GM18505 (cell line): Measurements from ENCODE around the gene LRRC17.

ENCODE experiments used
- ATAC-seq: cut with Tn5 transposase; IDR thresholded peaks from one replicate; pipeline ENCODE4 v1.9.1; 2021; ENCODE audit not compliant: unreplicated experiment
- POLR2A ChIP-seq: IDR thresholded peaks from 4 replicates; pipeline ENCODE4 v1.6.1; 2011; ENCODE audit warnings: borderline replicate concordance; ENCODE audit not compliant: insufficient read depth, insufficient read length; ENCODE audit errors: extremely low read depth

The LRRC17 gene

DNA sequence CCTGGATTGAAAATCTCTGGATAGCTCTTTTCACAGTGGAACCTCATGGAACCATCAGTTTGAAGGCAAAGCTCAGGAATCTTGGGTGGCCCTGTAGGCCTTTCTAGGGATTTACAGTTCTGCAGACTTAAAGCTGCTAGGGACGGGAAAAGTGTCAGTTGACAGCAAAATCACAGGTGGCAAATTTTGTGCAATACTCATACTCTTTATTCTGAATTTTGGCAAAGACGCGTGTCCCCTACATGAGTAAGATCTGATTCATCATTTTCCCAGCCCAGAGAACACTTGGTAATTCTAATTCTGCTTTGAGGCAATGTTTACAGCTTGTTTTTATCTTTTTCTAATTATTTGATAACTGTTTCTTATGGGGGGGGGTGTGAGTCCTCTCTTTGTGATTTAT is 3.6 kb downstream of the LRRC17 start:
- no peak for ATAC-seq
- TF ChIP-seq POLR2A: no peak

DNA sequence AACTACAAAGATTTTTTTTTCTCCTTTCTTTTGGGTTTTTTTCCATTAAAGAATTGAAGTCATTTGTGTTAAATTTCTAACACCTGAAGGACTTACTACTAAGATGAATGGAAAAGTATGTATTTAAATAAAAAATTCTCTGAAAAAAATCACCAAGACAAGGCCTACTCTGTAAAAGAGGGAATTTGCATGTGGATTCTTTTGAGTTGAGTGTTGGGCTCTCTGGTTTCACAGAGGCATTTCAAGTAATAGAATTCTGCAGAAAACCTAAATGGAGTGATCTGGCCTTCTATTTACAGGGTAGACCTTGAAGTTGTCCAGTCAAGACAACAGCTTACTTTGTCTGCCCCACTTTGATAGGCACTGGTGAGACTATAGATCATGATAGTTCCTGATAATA is 4.1 kb downstream of the LRRC17 start:
- no peak for TF ChIP-seq POLR2A
- no peak for ATAC-seq

DNA sequence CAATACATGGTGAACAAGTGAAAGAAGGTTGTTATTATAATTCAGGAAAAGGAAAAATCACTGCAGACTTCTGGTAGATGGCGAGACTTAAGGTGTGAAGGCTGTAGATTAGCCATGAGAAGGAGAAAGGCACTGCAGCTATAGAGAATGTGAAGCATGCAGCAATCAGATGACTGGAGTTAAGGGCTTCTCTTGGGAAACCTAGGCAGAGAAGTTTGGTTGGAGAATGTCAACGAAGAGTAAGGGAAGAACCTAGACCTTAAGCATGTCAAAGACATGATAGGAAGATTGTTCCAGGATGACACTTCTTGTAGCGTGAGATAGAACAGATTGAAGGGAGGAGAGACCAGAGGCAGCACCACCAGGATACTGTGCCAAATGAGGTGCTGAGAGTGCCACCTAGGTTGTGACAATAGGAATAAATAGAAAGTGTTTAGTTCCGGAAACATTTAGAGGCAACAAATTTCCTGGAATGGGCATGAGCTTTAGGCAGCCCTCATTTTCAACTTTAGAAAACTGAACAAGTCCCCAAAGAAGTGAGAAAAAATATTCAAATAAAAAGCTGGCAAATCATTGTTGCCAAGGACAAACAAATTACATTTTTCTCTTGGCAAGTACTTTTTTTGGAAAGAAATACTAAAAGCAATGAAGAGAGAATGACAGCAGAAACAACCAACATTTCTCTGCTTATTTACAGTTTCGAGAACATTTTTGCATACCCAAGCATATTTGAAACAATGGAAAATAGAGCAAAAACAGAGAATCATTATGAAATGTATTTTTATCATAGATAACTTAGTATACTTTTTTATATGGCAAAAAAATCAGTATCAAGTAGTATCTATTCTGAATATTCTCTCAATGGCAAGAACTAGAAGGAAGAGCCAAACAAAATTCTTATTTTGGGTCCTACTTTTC is 4.9 kb downstream of the LRRC17 start:
- ATAC-seq: no peak
- no peak for TF ChIP-seq POLR2A

DNA sequence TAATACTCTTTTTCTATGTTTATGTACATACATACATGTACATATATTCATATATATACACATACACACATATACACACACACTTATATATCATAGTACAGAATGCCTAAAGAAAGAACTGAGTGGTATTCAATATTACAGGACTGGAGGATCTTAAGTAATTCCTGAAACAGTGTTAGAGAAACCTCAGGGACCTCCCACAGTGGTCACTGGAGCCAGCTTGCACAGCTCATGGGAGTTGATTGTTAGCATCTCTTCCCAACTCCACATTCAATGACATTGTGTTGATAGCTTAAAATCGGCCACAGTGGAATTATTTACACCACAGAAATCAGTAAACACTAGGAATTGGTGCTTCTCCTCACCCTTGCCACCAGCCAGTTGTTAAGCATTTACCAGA is 6.0 kb downstream of the LRRC17 start:
- no peak for ATAC-seq
- no peak for TF ChIP-seq POLR2A

DNA sequence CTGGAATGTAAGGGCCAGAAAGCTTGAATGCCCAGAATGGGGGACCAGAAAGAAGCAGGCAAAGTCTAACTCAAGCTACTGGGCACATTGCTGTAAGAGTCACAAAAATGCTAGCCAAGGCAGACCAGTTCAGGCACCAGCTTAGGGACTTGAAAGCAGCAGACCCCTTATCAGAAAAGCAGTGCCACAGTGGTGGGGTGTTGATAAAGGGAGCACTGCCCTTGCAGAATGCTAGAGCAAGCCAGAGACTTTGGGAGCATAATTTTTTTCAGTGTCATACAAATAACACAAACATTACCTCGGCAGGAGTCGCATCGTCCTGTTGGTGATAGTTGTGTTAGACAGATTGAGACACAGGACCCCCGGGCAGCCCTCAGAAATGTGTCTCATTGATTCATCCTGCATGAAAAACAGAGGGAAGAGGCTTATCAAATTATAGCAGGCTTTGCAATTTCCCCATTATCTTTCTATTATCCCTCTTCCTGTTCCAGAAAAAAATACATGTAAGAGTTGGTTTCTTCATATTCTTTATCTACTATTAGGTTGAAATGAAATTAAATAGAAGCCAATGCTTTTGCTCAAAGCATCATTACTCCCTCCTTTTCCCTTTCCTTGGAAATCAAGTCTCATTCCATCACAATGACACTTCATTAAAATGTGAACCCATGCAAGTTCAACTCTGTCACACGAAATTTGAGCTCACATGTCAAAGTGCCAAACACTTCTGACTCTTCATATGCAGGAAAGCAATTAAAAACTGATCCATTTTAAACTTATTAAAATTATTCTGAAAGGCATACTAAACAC is 13.4 kb downstream of the LRRC17 start:
- no peak for ATAC-seq
- TF ChIP-seq POLR2A: no peak

DNA sequence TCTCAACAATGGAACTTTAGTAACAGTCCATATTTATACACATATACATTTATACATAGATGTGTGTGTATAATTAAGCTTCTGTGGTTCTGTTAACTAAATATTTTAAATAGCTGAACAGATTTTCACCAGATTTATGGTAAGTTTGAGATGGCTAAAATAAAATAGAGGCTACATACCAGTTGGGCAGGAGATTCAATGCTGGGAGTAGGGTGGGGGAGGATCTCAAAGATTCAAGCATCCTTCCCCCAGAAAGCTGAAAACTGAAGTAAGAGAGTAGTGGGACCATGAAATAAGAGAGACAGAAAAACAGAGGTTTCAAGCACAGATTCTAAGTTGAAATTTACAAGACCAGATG is 14.0 kb downstream of the LRRC17 start:
- no peak for TF ChIP-seq POLR2A
- ATAC-seq: no peak

DNA sequence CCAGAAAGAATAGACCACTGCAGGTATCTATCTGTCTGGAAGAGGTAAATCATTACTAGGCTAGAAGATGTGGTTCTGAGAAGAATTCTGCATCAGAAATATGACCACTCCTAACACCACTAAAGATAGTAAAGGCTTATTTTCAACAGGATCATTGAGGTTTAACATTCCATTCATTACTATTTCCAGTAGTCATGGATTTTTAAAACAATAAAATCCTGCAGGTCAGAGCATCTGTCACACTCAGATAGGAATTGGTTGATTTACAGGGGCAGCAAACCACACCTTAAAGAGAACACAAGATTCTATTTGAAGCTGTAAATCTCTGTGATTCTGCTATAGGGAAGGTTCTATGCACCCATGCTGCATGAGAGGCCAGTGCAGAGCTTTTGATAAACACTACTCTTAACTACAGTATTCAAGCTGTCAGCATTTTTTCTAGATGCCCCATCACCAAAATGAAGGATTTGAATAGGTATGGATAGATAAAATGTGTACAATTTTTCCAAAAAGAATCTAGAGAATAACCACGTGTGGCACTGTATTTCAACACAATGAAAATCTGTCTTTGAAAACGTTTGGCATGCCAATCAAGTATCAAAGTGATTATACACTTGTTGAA is 14.6 kb downstream of the LRRC17 start:
- no peak for TF ChIP-seq POLR2A
- no peak for ATAC-seq

DNA sequence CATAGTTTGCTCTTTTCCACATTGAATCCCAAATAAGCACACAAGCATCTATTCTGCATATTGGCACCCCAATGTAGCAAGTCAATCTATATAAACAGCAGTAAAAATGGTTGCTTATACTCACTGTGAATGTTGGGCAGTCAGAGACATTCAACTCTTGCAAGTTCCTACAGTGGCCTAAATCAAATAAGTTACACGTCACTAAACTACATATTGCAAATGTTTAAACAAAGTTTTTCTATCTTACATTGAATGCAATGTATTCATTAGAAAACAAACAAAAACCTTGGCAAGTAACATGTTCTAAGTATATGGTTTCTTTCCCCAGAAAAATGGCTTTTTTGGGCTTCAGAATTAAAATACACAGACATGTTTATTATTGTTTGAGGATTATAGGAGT is 19.0 kb downstream of the LRRC17 start:
- ATAC-seq: no peak
- TF ChIP-seq POLR2A: no peak

DNA sequence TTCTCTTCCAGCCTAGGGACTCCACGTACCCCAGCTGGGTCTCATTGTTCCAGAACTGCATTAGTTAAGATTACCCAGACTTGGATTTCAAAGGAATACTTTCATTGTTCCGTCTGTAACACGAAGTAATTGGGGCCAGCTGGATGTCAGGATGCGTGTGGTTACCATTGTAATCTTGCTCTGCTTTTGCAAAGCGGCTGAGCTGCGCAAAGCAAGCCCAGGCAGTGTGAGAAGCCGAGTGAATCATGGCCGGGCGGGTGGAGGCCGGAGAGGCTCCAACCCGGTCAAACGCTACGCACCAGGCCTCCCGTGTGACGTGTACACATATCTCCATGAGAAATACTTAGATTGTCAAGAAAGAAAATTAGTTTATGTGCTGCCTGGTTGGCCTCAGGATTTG is 21.0 kb downstream of the LRRC17 start:
- ATAC-seq: no peak
- no peak for TF ChIP-seq POLR2A

DNA sequence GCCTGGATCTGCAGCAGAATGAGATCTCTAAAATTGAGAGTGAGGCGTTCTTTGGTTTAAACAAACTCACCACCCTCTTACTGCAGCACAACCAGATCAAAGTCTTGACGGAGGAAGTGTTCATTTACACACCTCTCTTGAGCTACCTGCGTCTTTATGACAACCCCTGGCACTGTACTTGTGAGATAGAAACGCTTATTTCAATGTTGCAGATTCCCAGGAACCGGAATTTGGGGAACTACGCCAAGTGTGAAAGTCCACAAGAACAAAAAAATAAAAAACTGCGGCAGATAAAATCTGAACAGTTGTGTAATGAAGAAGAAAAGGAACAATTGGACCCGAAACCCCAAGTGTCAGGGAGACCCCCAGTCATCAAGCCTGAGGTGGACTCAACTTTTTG is 21.4 kb downstream of the LRRC17 start:
- ATAC-seq: no peak
- TF ChIP-seq POLR2A: no peak

DNA sequence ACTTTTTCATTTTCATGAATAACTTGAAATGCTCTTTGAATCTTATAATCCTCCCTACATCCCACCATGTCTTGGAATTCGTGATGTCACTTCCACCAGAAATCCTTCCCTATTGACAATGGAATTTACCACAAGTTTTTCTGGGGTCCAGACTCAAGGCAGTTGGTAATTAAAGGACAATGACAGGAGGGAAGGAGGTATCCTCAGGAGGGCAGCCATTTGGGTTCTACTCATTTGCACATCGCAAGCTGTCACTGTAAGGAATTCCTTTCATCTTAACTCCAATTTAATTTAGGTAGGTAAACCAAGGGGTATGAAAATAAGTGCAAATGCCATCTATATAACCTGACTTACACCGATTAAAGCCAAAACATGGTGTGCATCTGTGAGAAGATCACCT is 21.9 kb downstream of the LRRC17 start:
- no peak for TF ChIP-seq POLR2A
- ATAC-seq: no peak

DNA sequence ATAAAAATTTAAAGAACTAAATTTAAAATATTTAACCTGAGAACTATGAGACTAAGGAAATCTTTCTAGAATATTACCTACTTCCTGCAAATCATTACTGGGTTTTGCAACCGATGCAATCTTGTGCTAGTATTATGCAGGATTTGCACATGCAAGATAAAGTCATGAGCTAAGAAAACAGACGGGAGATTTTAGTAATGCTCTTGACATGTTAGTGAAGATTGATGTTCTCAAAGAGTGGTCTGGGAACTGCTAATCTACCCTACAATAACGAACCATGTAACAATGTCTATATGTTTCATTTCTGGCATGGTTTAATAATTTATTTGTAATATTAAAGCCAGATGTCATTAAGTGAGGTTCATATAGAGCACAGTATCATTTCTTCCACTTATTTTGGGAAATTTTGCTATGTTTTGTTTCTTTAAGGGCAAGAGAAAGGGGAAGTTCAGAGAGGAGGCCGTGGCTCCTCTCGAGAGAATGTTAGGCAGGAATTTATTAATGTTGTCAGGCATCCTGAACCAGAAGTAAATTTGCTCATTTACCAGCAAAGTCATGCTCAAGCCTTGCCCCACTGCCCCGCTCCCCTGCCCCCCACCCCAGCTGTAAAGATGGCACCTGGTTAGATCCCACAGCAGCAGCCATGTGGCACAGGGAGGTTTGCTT is 22.8 kb downstream of the LRRC17 start:
- no peak for ATAC-seq
- no peak for TF ChIP-seq POLR2A

DNA sequence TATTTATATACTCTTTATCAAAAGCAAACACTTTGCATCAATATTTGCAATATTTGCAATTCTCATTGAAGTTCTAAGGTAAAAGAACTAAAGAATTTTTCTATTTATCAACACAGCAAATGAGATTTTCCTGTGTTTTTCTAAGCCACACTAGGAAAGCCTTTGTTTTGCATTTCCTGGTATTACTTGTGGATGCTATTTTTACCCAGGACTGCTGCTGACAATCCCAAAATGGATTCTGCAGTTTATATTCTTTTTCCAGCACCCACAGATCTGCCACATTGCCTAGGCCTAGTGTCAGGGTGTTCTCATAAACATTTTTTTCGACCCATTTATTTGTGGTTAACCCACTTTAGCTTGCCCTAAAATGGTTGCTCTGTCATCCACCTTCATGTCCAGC is 25.9 kb downstream of the LRRC17 start:
- no peak for TF ChIP-seq POLR2A
- no peak for ATAC-seq
